HG03095 (cell line): ENCODE data around the gene DAB2.

Source experiments
- ATAC-seq: cut with Tn5 transposase; IDR thresholded peaks from one replicate; pipeline ENCODE4 v1.9.1; 2021; ENCODE audit warnings: moderate library complexity; ENCODE audit not compliant: unreplicated experiment

Gene DAB2

GRCh38 chr5:39394946-39395345 lies 29.8 kb downstream of the DAB2 start:
- no peak for ATAC-seq

GRCh38 chr5:39390945-39391344 lies 33.8 kb downstream of the DAB2 start:
- ATAC-seq, result no peak

- no peak for ATAC-seq
Measured at GRCh38 chr5:39387293-39387692, 37.5 kb downstream of the DAB2 start.

- no peak for ATAC-seq
Measured at GRCh38 chr5:39384271-39384670, 40.5 kb downstream of the DAB2 start.

GRCh38 chr5:39381376-39381775 lies 43.4 kb downstream of the DAB2 start:
- ATAC-seq, result no peak

GRCh38 chr5:39379693-39380092 lies 45.1 kb downstream of the DAB2 start:
- ATAC-seq, result no peak

- ATAC-seq, result no peak
Measured at GRCh38 chr5:39377613-39378012, 47.2 kb downstream of the DAB2 start.

GRCh38 chr5:39376293-39376714 lies 48.5 kb downstream of the DAB2 start:
- ATAC-seq, result no peak

GRCh38 chr5:39373791-39374190 lies 51.0 kb downstream of the DAB2 start:
- no peak for ATAC-seq

GRCh38 chr5:39371367-39371635 lies 53.5 kb downstream of the DAB2 start:
- ATAC-seq, result no peak

- no peak for ATAC-seq
Measured at GRCh38 chr5:39370555-39371366, 54.0 kb downstream of the DAB2 start.

- ATAC-seq, result no peak
Measured at GRCh38 chr5:39369123-39369815, 55.5 kb downstream of the DAB2 start.

GRCh38 chr5:39368116-39368515 lies 56.7 kb downstream of the DAB2 start:
- no peak for ATAC-seq

- no peak for ATAC-seq
Measured at GRCh38 chr5:39367711-39368110, 57.1 kb downstream of the DAB2 start.

GRCh38 chr5:39364367-39364766 lies 60.4 kb downstream of the DAB2 start, which contains the start of gene C9:
Gene C9, minus strand, starts transcription at chr5:39364495. Its CDS starts 31 bp downstream, at chr5:39364464.
- ATAC-seq, result no peak

GRCh38 chr5:39363217-39363616 lies 61.6 kb downstream of the DAB2 start:
- ATAC-seq, result no peak

GRCh38 chr5:39362646-39363045 lies 62.1 kb downstream of the DAB2 start:
- no peak for ATAC-seq

GRCh38 chr5:39361306-39361705 lies 63.5 kb downstream of the DAB2 start:
- ATAC-seq, result no peak

- ATAC-seq, result no peak
Measured at GRCh38 chr5:39360471-39361111, 64.2 kb downstream of the DAB2 start.

- no peak for ATAC-seq
Measured at GRCh38 chr5:39356263-39356662, 68.5 kb downstream of the DAB2 start.

- ATAC-seq, result no peak
Measured at GRCh38 chr5:39355324-39355723, 69.5 kb downstream of the DAB2 start.
